Mesodermal cell (in vitro differentiated cells): ENCODE data around the gene ZBED5.

Experiments used
- H3K27ac ChIP-seq: 2 replicates; pipeline ENCODE4 v1.7.0; 2013; ENCODE audit warnings: mild to moderate bottlenecking, low read depth, low read length, moderate library complexity; ENCODE audit not compliant: severe bottlenecking
- H3K36me3 ChIP-seq: 2 replicates; pipeline ENCODE4 v1.7.1; 2013; ENCODE audit warnings: mild to moderate bottlenecking, low read length, moderate library complexity; ENCODE audit not compliant: control insufficient read depth, insufficient read depth
- H3K4me1 ChIP-seq: one replicate; pipeline ENCODE4 v1.7.1; 2013; ENCODE audit warnings: mild to moderate bottlenecking, low read length; ENCODE audit not compliant: insufficient read depth, control insufficient read depth, poor library complexity, severe bottlenecking
- H3K4me3 ChIP-seq: 2 replicates; pipeline ENCODE4 v1.7.0; 2013; ENCODE audit warnings: low read length, control low read depth, mild to moderate bottlenecking; ENCODE audit not compliant: insufficient read depth, poor library complexity, severe bottlenecking; ENCODE audit errors: extremely low read depth
- H3K9me3 ChIP-seq: 2 replicates; pipeline ENCODE4 v1.7.1; 2013; ENCODE audit warnings: mild to moderate bottlenecking, low read length, moderate library complexity; ENCODE audit not compliant: control insufficient read depth
- WGBS, 2 experiments: methylation state at CpG; one replicate each; pipeline ENCODE4 v1.1.5; 2013; ENCODE audit warnings: missing lambda C conversion rate in 2 of 2; ENCODE audit not compliant: insufficient coverage in 2 of 2; 5-methylcytosine and 5-hydroxymethylcytosine counted together

Gene ZBED5

GRCh38 chr11:10808235-10808552 lies 49.7 kb downstream of the ZBED5 start:
- Histone ChIP-seq H3K27ac (peak overlapping the region; percentile 99), H3K4me3 (peak overlapping the region; percentile 94), H3K9me3 (no peaks in the 10 kb centered on the region), H3K4me1 (peaks cover 20% of the 10 kb centered on the region), H3K36me3 (peaks cover 46% of the 10 kb centered on the region)
- WGBS, 2 experiments = 0% methylated on average over 17 to 36 of the region's 36 CpGs

- peak overlapping the region; percentile 94 for H3K4me3 ChIP-seq
- peaks cover 20% of the 10 kb centered on the region for H3K4me1 ChIP-seq
- H3K36me3 ChIP-seq = peaks cover 52% of the 10 kb centered on the region
- H3K27ac ChIP-seq = peak overlapping the region; percentile 99
- H3K9me3 ChIP-seq = no peaks in the 10 kb centered on the region
- WGBS, 2 experiments = 0% methylated on average over 32 to 34 of the region's 39 CpGs
These were observed 50.2 kb downstream of the ZBED5 start for GRCh38 chr11:10807493-10808234.

- H3K4me3 ChIP-seq = peak overlapping the region; percentile 94
- peaks cover 66% of the 10 kb centered on the region for H3K36me3 ChIP-seq
- H3K4me1 ChIP-seq = peaks cover 20% of the 10 kb centered on the region
- no peaks in the 10 kb centered on the region for H3K9me3 ChIP-seq
- no peak overlapping the region for H3K27ac ChIP-seq
- WGBS, 2 experiments = 80 to 94% methylated on average over 1 to 2 of the region's 4 CpGs
These were observed 51.6 kb downstream of the ZBED5 start for GRCh38 chr11:10806206-10806605.

GRCh38 chr11:10805741-10806140 lies 52.1 kb downstream of the ZBED5 start:
- H3K36me3 ChIP-seq = peaks cover 70% of the 10 kb centered on the region
- H3K27ac ChIP-seq = no peak overlapping the region
- 91 to 99% methylated on average over 7 to 8 of the region's 8 CpGs for WGBS, 2 experiments
- peak overlapping the region; percentile 94 for H3K4me3 ChIP-seq
- peaks cover 20% of the 10 kb centered on the region for H3K4me1 ChIP-seq
- no peaks in the 10 kb centered on the region for H3K9me3 ChIP-seq

- Histone ChIP-seq H3K36me3 (peaks cover 91% of the 10 kb centered on the region), H3K4me1 (peaks cover 20% of the 10 kb centered on the region), H3K27ac (no peak overlapping the region), H3K9me3 (no peaks in the 10 kb centered on the region), H3K4me3 (no peak overlapping the region)
- WGBS, 2 experiments = 83 to 100% methylated on average over 2 to 3 of the region's 6 CpGs
These were observed 54.2 kb downstream of the ZBED5 start for GRCh38 chr11:10803676-10804075.
